ENCODE results near the gene GLOD4. TPM values are rescaled to one million over a fixed set of nuclear protein-coding genes. Genes with fewer than 3 reads are reported as not detected.
"Not testable (repeated sequence)": the region's sequence is repeated elsewhere in the genome, so short reads cannot be mapped to it uniquely, and the experiment has no call there.

The GLOD4 gene
- total RNA-seq, 2 donors from 2014 or later: 67.7 to 76.2 TPM

DNA sequence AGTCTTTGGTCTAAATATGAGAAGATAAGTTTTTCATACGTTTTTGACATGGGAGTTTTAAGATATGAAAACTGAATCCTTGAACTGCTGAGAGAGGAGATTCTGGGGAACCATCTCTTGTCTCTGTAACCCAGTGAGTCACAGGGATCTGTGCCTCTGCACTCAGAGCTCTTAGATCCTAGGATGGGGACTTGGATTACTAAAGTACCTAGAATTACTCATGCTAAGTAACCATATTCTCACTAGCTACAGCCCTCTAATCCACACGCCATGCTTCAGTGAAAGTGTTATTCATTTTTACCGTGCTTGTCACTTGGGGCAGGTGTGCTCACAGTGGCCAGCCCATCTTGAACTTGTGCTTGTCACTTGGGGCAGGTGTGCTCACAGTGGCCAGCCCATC, 2.1 kb upstream of the GLOD4 start:
- peak overlapping the region; percentile 91 for H3K27ac Mint-ChIP-seq
- DNase-seq (peak in 1 of 2 donors; percentile 10), ATAC-seq (replicated peaks in 1 of 2) (peak; percentile 42 to 47)
- H3K9me3 Mint-ChIP-seq: no peaks in the 10 kb centered on the region
- H3K4me1 Mint-ChIP-seq (ENCODE audit: low read depth): peaks cover 39% of the 10 kb centered on the region
- no peaks in the 10 kb centered on the region for H3K27me3 Mint-ChIP-seq (ENCODE audit: low read depth)
- peak overlapping the region; percentile 97 to 98 for H3K4me3 Mint-ChIP-seq
- H3K36me3 Mint-ChIP-seq (ENCODE audit: insufficient read depth in 2 of 2): peaks cover 2 to 9% of the 10 kb centered on the region in 2 donors

DNA sequence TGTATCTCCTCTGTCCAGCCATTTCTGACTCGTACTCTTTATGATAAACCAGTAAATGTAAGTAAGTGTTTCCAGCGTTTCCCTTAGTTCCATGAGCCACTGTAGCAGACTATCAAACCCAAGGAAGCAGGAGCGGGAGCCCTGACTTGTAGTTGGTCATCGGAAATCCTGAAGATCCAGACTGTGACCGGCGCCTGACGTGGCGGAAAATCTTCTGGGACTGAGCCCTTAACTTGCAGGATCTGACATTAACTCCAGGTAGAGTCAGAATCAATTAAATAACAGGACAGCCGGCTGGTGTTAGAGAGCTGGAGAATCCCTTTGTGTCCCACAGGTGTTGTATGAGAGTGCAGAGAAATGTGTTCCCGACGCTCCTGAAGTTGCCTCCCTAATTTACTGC, 4.0 kb downstream of the GLOD4 start:
- no peak overlapping the region for H3K27ac Mint-ChIP-seq

GRCh38 chr17:774313-774584, 7.8 kb downstream of the GLOD4 start:
- Mint-ChIP-seq H3K36me3 (ENCODE audit: insufficient read depth in 2 of 2) (peaks cover 8 to 36% of the 10 kb centered on the region in 2 donors), H3K27me3 (ENCODE audit: low read depth) (no peaks in the 10 kb centered on the region), H3K9me3 (no peaks in the 10 kb centered on the region), H3K4me1 (ENCODE audit: low read depth) (peaks cover 25% of the 10 kb centered on the region), H3K4me3 (peak overlapping the region; percentile 55 to 78), H3K27ac (peak overlapping the region; percentile 77)
- DNase-seq: no peak
- no peak for ATAC-seq (replicated peaks in 1 of 2)

More for the DNA sequence above, 4.0 kb downstream of the GLOD4 start:
- Mint-ChIP-seq H3K27me3 (ENCODE audit: low read depth) (no peaks in the 10 kb centered on the region), H3K9me3 (no peaks in the 10 kb centered on the region), H3K36me3 (ENCODE audit: insufficient read depth in 2 of 2) (peaks cover 8 to 27% of the 10 kb centered on the region in 2 donors), H3K4me3 (no peak overlapping the region), H3K4me1 (ENCODE audit: low read depth) (peaks cover 42% of the 10 kb centered on the region)
- no peak for DNase-seq
- no peak for ATAC-seq (replicated peaks in 1 of 2)

- H3K9me3 Mint-ChIP-seq: no peaks in the 10 kb centered on the region
- no peaks in the 10 kb centered on the region for H3K27me3 Mint-ChIP-seq (ENCODE audit: low read depth)
- peaks cover 25% of the 10 kb centered on the region for H3K4me1 Mint-ChIP-seq (ENCODE audit: low read depth)
- ATAC-seq (replicated peaks in 1 of 2) (peak; percentile 11 to 44), DNase-seq (no peak)
- H3K27ac Mint-ChIP-seq: peak overlapping the region; percentile 77
- peaks cover 9 to 40% of the 10 kb centered on the region in 2 donors for H3K36me3 Mint-ChIP-seq (ENCODE audit: insufficient read depth in 2 of 2)
- H3K4me3 Mint-ChIP-seq: peak overlapping the region; percentile 55 to 78
These were observed 8.4 kb downstream of the GLOD4 start for GRCh38 chr17:773467-774312.

DNA sequence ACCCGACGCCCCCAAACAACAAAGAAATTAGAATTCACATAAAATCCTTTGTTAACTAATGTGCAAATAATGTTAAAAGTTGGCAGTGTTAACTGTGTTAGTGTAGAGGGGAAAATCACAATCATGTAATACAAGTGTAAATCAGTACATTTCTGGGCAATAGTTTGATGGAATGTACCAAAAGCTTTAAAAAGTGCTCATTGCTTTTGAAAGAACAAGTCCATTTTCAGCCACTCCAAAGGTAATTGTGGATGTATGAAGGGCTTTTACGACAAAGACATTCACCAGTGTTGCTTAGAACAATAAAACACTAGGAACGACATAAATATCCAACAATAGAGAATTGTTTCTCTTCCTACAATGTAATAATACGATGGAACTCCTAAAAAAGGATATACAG, 9.1 kb downstream of the GLOD4 start:
- H3K4me3 Mint-ChIP-seq: no peak overlapping the region
- H3K27me3 Mint-ChIP-seq (ENCODE audit: low read depth): no peaks in the 10 kb centered on the region
- H3K36me3 Mint-ChIP-seq (ENCODE audit: insufficient read depth in 2 of 2): peaks cover 9 to 37% of the 10 kb centered on the region in 2 donors
- H3K27ac Mint-ChIP-seq: peak overlapping the region; percentile 77
- no peaks in the 10 kb centered on the region for H3K9me3 Mint-ChIP-seq
- peaks cover 25% of the 10 kb centered on the region for H3K4me1 Mint-ChIP-seq (ENCODE audit: low read depth)
- no peak for ATAC-seq (replicated peaks in 1 of 2)
- DNase-seq: no peak

- no peaks in the 10 kb centered on the region for H3K4me1 Mint-ChIP-seq (ENCODE audit: low read depth)
- ATAC-seq (replicated peaks in 1 of 2): no peak
- no peak overlapping the region for H3K4me3 Mint-ChIP-seq
- H3K27ac Mint-ChIP-seq: peak overlapping the region; percentile 3
- no peaks in the 10 kb centered on the region for H3K9me3 Mint-ChIP-seq
- no peak for DNase-seq
- H3K36me3 Mint-ChIP-seq (ENCODE audit: insufficient read depth in 2 of 2): peaks cover 12 to 32% of the 10 kb centered on the region in 2 donors
- H3K27me3 Mint-ChIP-seq (ENCODE audit: low read depth): no peaks in the 10 kb centered on the region
These were observed 15.0 kb downstream of the GLOD4 start for GRCh38 chr17:767076-767475.

DNA sequence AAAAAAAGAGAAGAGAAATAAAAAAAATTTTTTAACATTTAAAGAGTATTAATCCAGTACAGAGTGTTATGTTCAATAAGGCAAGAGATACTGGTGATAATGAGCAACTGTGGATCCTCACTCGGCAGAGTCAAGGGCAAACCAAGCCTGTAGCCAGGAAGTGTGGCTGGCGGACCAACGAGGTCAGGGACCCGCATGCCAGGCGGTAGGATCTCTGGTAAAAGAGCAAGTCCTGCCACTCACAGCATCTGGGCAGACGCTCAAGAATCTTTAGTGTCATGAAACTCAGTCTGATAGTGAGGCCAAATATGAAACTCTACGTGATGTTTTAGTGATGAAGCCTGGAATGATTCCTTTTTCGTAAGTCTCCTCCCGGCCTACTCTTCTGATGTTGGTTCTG, 21.7 kb downstream of the GLOD4 start:
- Mint-ChIP-seq H3K9me3 (peaks cover 0 to 3% of the 10 kb centered on the region in 2 donors), H3K4me1 (ENCODE audit: low read depth) (no peaks in the 10 kb centered on the region), H3K36me3 (ENCODE audit: insufficient read depth in 2 of 2) (peaks cover 5 to 22% of the 10 kb centered on the region in 2 donors), H3K27me3 (ENCODE audit: low read depth) (no peaks in the 10 kb centered on the region), H3K4me3 (no peak overlapping the region), H3K27ac (no peak overlapping the region)
- no peak for DNase-seq
- ATAC-seq (replicated peaks in 1 of 2): no peak

DNA sequence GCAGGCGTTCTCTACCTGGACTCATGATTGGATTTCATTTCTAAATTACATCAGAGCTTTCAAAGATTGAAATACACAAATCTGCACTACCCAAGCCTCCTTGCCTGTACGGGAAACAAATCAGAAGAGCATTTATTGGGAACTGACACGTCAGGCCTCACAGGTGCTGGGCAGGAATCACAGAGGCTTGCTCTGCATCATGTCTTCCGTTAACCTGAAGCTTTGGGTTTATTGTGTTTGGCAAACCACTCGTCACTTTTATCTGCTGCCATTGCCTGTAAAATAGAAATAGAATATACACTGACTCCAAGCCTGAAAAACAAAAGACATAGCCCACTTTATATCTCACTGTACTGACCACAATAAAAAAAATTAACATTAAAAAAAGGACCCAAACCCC, 22.1 kb downstream of the GLOD4 start:
- Mint-ChIP-seq H3K9me3 (peaks cover 0 to 3% of the 10 kb centered on the region in 2 donors), H3K4me3 (no peak overlapping the region), H3K36me3 (ENCODE audit: insufficient read depth in 2 of 2) (peaks cover 3 to 18% of the 10 kb centered on the region in 2 donors), H3K27ac (no peak overlapping the region), H3K27me3 (ENCODE audit: low read depth) (no peaks in the 10 kb centered on the region), H3K4me1 (ENCODE audit: low read depth) (no peaks in the 10 kb centered on the region)
- DNase-seq (no peak), ATAC-seq (replicated peaks in 1 of 2) (no peak)

DNA sequence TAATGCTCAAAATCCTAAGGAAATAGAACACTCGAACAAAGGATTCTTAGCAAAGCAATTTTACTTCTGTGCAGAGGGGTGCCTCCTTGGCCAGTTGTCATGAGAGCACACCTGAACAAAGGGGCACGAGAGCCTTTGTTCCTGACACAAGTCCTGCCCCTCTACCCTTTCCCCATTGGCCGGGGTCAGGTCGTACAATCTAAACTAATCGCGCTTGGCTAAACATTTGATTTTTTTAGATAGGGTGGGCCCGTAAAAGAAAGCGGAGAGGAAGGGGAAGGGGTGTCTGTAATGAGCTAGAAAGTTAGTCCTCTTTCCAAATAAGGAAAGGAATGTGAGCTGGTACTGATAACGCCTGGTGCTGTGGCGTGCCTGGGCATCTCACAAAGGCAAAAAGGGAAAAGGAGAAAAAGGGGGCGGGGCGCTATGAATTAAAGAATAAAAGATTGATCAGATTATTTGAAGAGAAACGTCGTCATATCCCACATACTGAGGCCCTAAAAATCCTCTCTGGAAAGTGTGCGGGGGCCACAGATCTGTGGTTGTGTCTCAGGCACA, 26.0 kb downstream of the GLOD4 start:
- Mint-ChIP-seq H3K36me3 (ENCODE audit: insufficient read depth in 2 of 2) (peaks cover 0 to 16% of the 10 kb centered on the region in 2 donors), H3K4me1 (ENCODE audit: low read depth) (peaks cover 15% of the 10 kb centered on the region)
- ATAC-seq (replicated peaks in 1 of 2); H3K27ac Mint-ChIP-seq; H3K9me3 Mint-ChIP-seq; DNase-seq; H3K4me3 Mint-ChIP-seq; H3K27me3 Mint-ChIP-seq (ENCODE audit: low read depth): not testable (repeated sequence)

- peaks cover 21% of the 10 kb centered on the region for H3K4me1 Mint-ChIP-seq (ENCODE audit: low read depth)
- peaks cover under 1 to 16% of the 10 kb centered on the region in 2 donors for H3K36me3 Mint-ChIP-seq (ENCODE audit: insufficient read depth in 2 of 2)
- not testable (repeated sequence) for H3K4me3 Mint-ChIP-seq; H3K9me3 Mint-ChIP-seq; ATAC-seq (replicated peaks in 1 of 2); H3K27ac Mint-ChIP-seq; H3K27me3 Mint-ChIP-seq (ENCODE audit: low read depth); DNase-seq
These were observed 26.6 kb downstream of the GLOD4 start for GRCh38 chr17:755319-755961.

DNA sequence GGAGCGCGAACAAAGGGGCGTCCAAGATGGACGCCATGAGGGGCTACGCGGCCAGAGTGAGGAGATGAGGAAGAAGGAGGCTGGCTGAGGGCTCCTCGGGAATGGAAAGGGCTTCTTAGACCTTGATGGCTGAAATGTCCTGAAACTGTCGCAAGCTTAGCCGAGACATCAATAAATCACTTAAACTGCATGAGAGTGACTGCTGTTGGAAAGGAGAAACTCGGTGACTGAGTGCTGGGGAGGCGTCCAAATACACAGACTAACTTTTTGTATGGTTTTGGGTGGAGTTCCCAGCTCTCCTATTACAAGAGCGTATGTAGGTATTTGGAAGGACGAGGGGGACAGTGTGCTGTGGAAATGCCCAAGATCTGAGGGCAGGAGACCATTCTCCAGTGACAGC, 28.7 kb downstream of the GLOD4 start:
- ATAC-seq (replicated peaks in 1 of 2) (no peak), DNase-seq (no peak)
- H3K4me3 Mint-ChIP-seq: peak overlapping the region; percentile 57 to 64
- no peaks in the 10 kb centered on the region for H3K27me3 Mint-ChIP-seq (ENCODE audit: low read depth)
- H3K4me1 Mint-ChIP-seq (ENCODE audit: low read depth): peaks cover 28% of the 10 kb centered on the region
- H3K9me3 Mint-ChIP-seq: peaks cover 0 to 7% of the 10 kb centered on the region in 2 donors
- H3K36me3 Mint-ChIP-seq (ENCODE audit: insufficient read depth in 2 of 2): peaks cover 11 to 25% of the 10 kb centered on the region in 2 donors
- H3K27ac Mint-ChIP-seq: peak overlapping the region; percentile 79

GRCh38 chr17:752620-753219, 29.4 kb downstream of the GLOD4 start:
- peaks cover 35% of the 10 kb centered on the region for H3K4me1 Mint-ChIP-seq (ENCODE audit: low read depth)
- no peak for DNase-seq
- H3K9me3 Mint-ChIP-seq: peaks cover 2 to 7% of the 10 kb centered on the region in 2 donors
- peaks cover 12 to 32% of the 10 kb centered on the region in 2 donors for H3K36me3 Mint-ChIP-seq (ENCODE audit: insufficient read depth in 2 of 2)
- peak overlapping the region; percentile 93 to 97 for H3K4me3 Mint-ChIP-seq
- no peaks in the 10 kb centered on the region for H3K27me3 Mint-ChIP-seq (ENCODE audit: low read depth)
- H3K27ac Mint-ChIP-seq: peak overlapping the region; percentile 93
- peak; percentile 3 to 4 for ATAC-seq (replicated peaks in 1 of 2)

Measured in activated T-cell treated with anti-CD3 and anti-CD28 coated beads, Interleukin-2, amount 50 U/mL, for 72 hours (primary cell).